Activated CD4-positive, alpha-beta T cell treated with anti-CD3 and anti-CD28 coated beads for 36 hours (primary cell): ENCODE results near the gene CPNE8. TPM values are rescaled to one million over a fixed set of nuclear protein-coding genes. Genes with fewer than 3 reads are reported as not detected.

ENCODE experiments used
- ATAC-seq: fragments of 200-7000 bp; cut with Tn5 transposase; one replicate; pipeline ENCODE4 v1.10.0; 2021; ENCODE audit warnings: mild to moderate bottlenecking, moderate library complexity
- CTCF ChIA-PET: fragments of 350-600 bp; sonication (Branson Sonifier 250); formaldehyde crosslinking; loops from one replicate; lab custom pipeline; 2021; ENCODE audit warnings: antibody characterized with exemption; lab: Charles Lee
- POLR2A ChIA-PET: fragments of 350-600 bp; sonication (Branson Sonifier 250); formaldehyde crosslinking; loops from one replicate; lab custom pipeline; 2021; ENCODE audit warnings: antibody characterized with exemption, inconsistent platforms; lab: Charles Lee
- DNase-seq: peaks from one replicate; pipeline ENCODE4 v3.0.0-alpha.2; 2020
- H3K27ac Mint-ChIP-seq: one replicate; pipeline ENCODE4 v1.8.0; 2021; ENCODE audit warnings: mixed read lengths
- H3K27me3 Mint-ChIP-seq: one replicate; pipeline ENCODE4 v1.8.0; 2021; ENCODE audit warnings: mixed read lengths
- H3K36me3 Mint-ChIP-seq: one replicate; pipeline ENCODE4 v1.8.0; 2021; ENCODE audit warnings: low read depth, mixed read lengths
- H3K4me1 Mint-ChIP-seq: one replicate; pipeline ENCODE4 v1.8.0; 2021; ENCODE audit warnings: mixed read lengths
- H3K4me3 Mint-ChIP-seq: one replicate; pipeline ENCODE4 v1.8.0; 2021; ENCODE audit warnings: mild to moderate bottlenecking, moderate library complexity, mixed read lengths
- H3K9me3 Mint-ChIP-seq: one replicate; pipeline ENCODE4 v1.8.0; 2021; ENCODE audit warnings: low read depth, mixed read lengths
- intact Hi-C, 2 experiments: fragments of 100-400 bp; cut with DNase I in 1 of 2; cut with micrococcal nuclease in 1 of 2; formaldehyde crosslinking; loops; one replicate each; pipeline versions ENCODE4 v1.14.2 to v1.15.1; 2022 to 2024; cut with DNase I, micrococcal nuclease
- total RNA-seq, 2 experiments: library from RNA; stranded (reverse); gene quantifications; one replicate each; pipeline ENCODE4 v1.2.3, GENCODE V29; 2021

Gene CPNE8
- total RNA-seq, 2 experiments from 2014 or later: 3.0 to 4.6 TPM

- Mint-ChIP-seq H3K36me3 (no peaks in the 10 kb centered on the region), H3K4me3 (no peak overlapping the region), H3K27ac (no peak overlapping the region), H3K4me1 (peaks cover 17% of the 10 kb centered on the region), H3K27me3 (no peaks in the 10 kb centered on the region), H3K9me3 (no peaks in the 10 kb centered on the region)
- intact Hi-C loops: no loop called here
- ATAC-seq (no peak), DNase-seq (no peak)
- ChIA-PET CTCF (no interaction called here), POLR2A (no interaction called here)
Measured at GRCh38 chr12:38892976-38893375, 12.4 kb downstream of the CPNE8 start.

- ATAC-seq: peak; percentile 88
- POLR2A ChIA-PET: no interaction called here
- H3K27ac Mint-ChIP-seq: no peak overlapping the region
- CTCF ChIA-PET: no interaction called here
- peak; percentile 7 for DNase-seq
- no peaks in the 10 kb centered on the region for H3K9me3 Mint-ChIP-seq
- H3K4me3 Mint-ChIP-seq: no peak overlapping the region
- no peaks in the 10 kb centered on the region for H3K27me3 Mint-ChIP-seq
- H3K36me3 Mint-ChIP-seq: no peaks in the 10 kb centered on the region
- H3K4me1 Mint-ChIP-seq: peaks cover 17% of the 10 kb centered on the region
- intact Hi-C loops: no loop called here
Measured at GRCh38 chr12:38892087-38892786, 13.2 kb downstream of the CPNE8 start.

GRCh38 chr12:38890102-38890855 is 15.1 kb downstream of the CPNE8 start:
- Mint-ChIP-seq H3K27me3 (no peaks in the 10 kb centered on the region), H3K36me3 (no peaks in the 10 kb centered on the region), H3K27ac (no peak overlapping the region), H3K4me3 (no peak overlapping the region), H3K4me1 (peaks cover 16% of the 10 kb centered on the region), H3K9me3 (no peaks in the 10 kb centered on the region)
- ChIA-PET POLR2A (no interaction called here), CTCF (interaction anchor here (0.9 kb wide), 1 partner anchor 16 kb away, joined by 4 read pairs; the partner anchor contains the start of gene CPNE8)
- intact Hi-C loops: no loop called here
- no peak for ATAC-seq
- no peak for DNase-seq

- ATAC-seq (no peak), DNase-seq (no peak)
- peaks cover 13% of the 10 kb centered on the region for H3K4me1 Mint-ChIP-seq
- no peaks in the 10 kb centered on the region for H3K27me3 Mint-ChIP-seq
- CTCF ChIA-PET: interaction anchor here (0.9 kb wide), 1 partner anchor 17 kb away, joined by 4 read pairs; the partner anchor contains the start of gene CPNE8
- H3K9me3 Mint-ChIP-seq: no peaks in the 10 kb centered on the region
- intact Hi-C loops: loop anchor here in 1 of 2 experiments (5.0 kb wide), 1 partner anchor 33 kb away; no protein-coding TSS in a partner anchor
- POLR2A ChIA-PET: no interaction called here
- H3K4me3 Mint-ChIP-seq: no peak overlapping the region
- H3K27ac Mint-ChIP-seq: no peak overlapping the region
- no peaks in the 10 kb centered on the region for H3K36me3 Mint-ChIP-seq
Measured at GRCh38 chr12:38889297-38889815, 16.0 kb downstream of the CPNE8 start.

- intact Hi-C loops: loop anchor here in 1 of 2 experiments (5.0 kb wide), 1 partner anchor 35 kb away; no protein-coding TSS in a partner anchor
- ChIA-PET POLR2A (no interaction called here), CTCF (interaction anchor here (0.6 to 1.5 kb wide), 2 partner anchors 18 to 28 kb away, joined by 3 to 7 read pairs; no protein-coding TSS in a partner anchor)
- DNase-seq: no peak
- Mint-ChIP-seq H3K27me3 (no peaks in the 10 kb centered on the region), H3K4me3 (no peak overlapping the region), H3K4me1 (peaks cover 12% of the 10 kb centered on the region), H3K27ac (no peak overlapping the region), H3K36me3 (no peaks in the 10 kb centered on the region), H3K9me3 (no peaks in the 10 kb centered on the region)
- no peak for ATAC-seq
Measured at GRCh38 chr12:38887770-38888169, 17.6 kb downstream of the CPNE8 start.

GRCh38 chr12:38886931-38887330 is 18.5 kb downstream of the CPNE8 start:
- DNase-seq (no peak), ATAC-seq (no peak)
- no peaks in the 10 kb centered on the region for H3K9me3 Mint-ChIP-seq
- no peak overlapping the region for H3K4me3 Mint-ChIP-seq
- H3K27ac Mint-ChIP-seq: no peak overlapping the region
- H3K36me3 Mint-ChIP-seq: peaks cover under 1% of the 10 kb centered on the region
- ChIA-PET POLR2A (no interaction called here), CTCF (interaction anchor here (1.5 kb wide), 1 partner anchor 19 kb away, joined by 7 read pairs; no protein-coding TSS in a partner anchor)
- intact Hi-C loops: loop anchor here in 1 of 2 experiments (5.0 kb wide), 1 partner anchor 35 kb away; no protein-coding TSS in a partner anchor
- no peaks in the 10 kb centered on the region for H3K27me3 Mint-ChIP-seq
- peaks cover 5% of the 10 kb centered on the region for H3K4me1 Mint-ChIP-seq

GRCh38 chr12:38886064-38886463 is 19.3 kb downstream of the CPNE8 start:
- CTCF ChIA-PET: no interaction called here
- intact Hi-C loops: loop anchor here in 1 of 2 experiments (5.0 kb wide), 1 partner anchor 36 kb away; no protein-coding TSS in a partner anchor
- peak; percentile 55 for DNase-seq

GRCh38 chr12:38884666-38885065 is 20.7 kb downstream of the CPNE8 start:
- H3K9me3 Mint-ChIP-seq: no peaks in the 10 kb centered on the region
- POLR2A ChIA-PET: no interaction called here
- CTCF ChIA-PET: no interaction called here
- peaks cover 2% of the 10 kb centered on the region for H3K36me3 Mint-ChIP-seq
- ATAC-seq (no peak), DNase-seq (no peak)
- H3K27me3 Mint-ChIP-seq: no peaks in the 10 kb centered on the region
- no peak overlapping the region for H3K4me3 Mint-ChIP-seq
- intact Hi-C loops: loop anchor here in 1 of 2 experiments (5.0 kb wide), 1 partner anchor 38 kb away; no protein-coding TSS in a partner anchor
- H3K27ac Mint-ChIP-seq: no peak overlapping the region
- H3K4me1 Mint-ChIP-seq: peaks cover 3% of the 10 kb centered on the region

More at GRCh38 chr12:38886064-38886463, 19.3 kb downstream of the CPNE8 start:
- H3K4me1 Mint-ChIP-seq: peaks cover 3% of the 10 kb centered on the region
- no peak overlapping the region for H3K4me3 Mint-ChIP-seq
- no peaks in the 10 kb centered on the region for H3K27me3 Mint-ChIP-seq
- no peaks in the 10 kb centered on the region for H3K9me3 Mint-ChIP-seq
- no peak overlapping the region for H3K27ac Mint-ChIP-seq
- H3K36me3 Mint-ChIP-seq: peaks cover 2% of the 10 kb centered on the region
- ATAC-seq: no peak
- POLR2A ChIA-PET: no interaction called here

GRCh38 chr12:38883629-38884134 is 21.7 kb downstream of the CPNE8 start:
- ATAC-seq (no peak), DNase-seq (no peak)
- ChIA-PET CTCF (interaction anchor here (0.6 kb wide), 1 partner anchor 1127 kb away, joined by 3 read pairs; no protein-coding TSS in a partner anchor), POLR2A (no interaction called here)
- Mint-ChIP-seq H3K9me3 (no peaks in the 10 kb centered on the region), H3K27ac (no peak overlapping the region), H3K27me3 (no peaks in the 10 kb centered on the region), H3K4me3 (no peak overlapping the region), H3K36me3 (peaks cover 2% of the 10 kb centered on the region), H3K4me1 (no peaks in the 10 kb centered on the region)
- intact Hi-C loops: no loop called here

- POLR2A ChIA-PET: no interaction called here
- ATAC-seq: no peak
Measured at GRCh38 chr12:38880288-38880687, 25.1 kb downstream of the CPNE8 start.

GRCh38 chr12:38878986-38879385 is 26.4 kb downstream of the CPNE8 start:
- H3K4me1 Mint-ChIP-seq: no peaks in the 10 kb centered on the region
- CTCF ChIA-PET: no interaction called here
- intact Hi-C loops: no loop called here
- peaks cover 2% of the 10 kb centered on the region for H3K36me3 Mint-ChIP-seq
- POLR2A ChIA-PET: no interaction called here
- no peak overlapping the region for H3K27ac Mint-ChIP-seq
- H3K27me3 Mint-ChIP-seq: no peaks in the 10 kb centered on the region
- DNase-seq: no peak
- H3K9me3 Mint-ChIP-seq: no peaks in the 10 kb centered on the region
- no peak for ATAC-seq
- H3K4me3 Mint-ChIP-seq: no peak overlapping the region

More at GRCh38 chr12:38880288-38880687, 25.1 kb downstream of the CPNE8 start:
- no peak overlapping the region for H3K4me3 Mint-ChIP-seq
- no peaks in the 10 kb centered on the region for H3K4me1 Mint-ChIP-seq
- no peak for DNase-seq
- no peaks in the 10 kb centered on the region for H3K9me3 Mint-ChIP-seq
- CTCF ChIA-PET: no interaction called here
- H3K36me3 Mint-ChIP-seq: peaks cover 2% of the 10 kb centered on the region
- no peak overlapping the region for H3K27ac Mint-ChIP-seq
- intact Hi-C loops: no loop called here
- H3K27me3 Mint-ChIP-seq: no peaks in the 10 kb centered on the region
